Peyer's patch (tissue), 4 donors: ENCODE measurements around the gene HCCS. TPM values are rescaled to one million over a fixed set of nuclear protein-coding genes. Genes with fewer than 3 reads are reported as not detected.

Source experiments
- DNase-seq, 3 donors: peaks; one replicate each; pipeline ENCODE4 v3.0.0-alpha.2; 2017 to 2019
- H3K27ac ChIP-seq, 4 donors: fragments of 200-600 bp; sonication (generic); one replicate each; pipeline ENCODE4 v1.5.1; 2016 to 2019
- H3K27me3 ChIP-seq, 2 donors: fragments of 200-600 bp; sonication (generic); one replicate each; pipeline ENCODE4 v1.5.1; 2019
- H3K36me3 ChIP-seq, 3 donors: fragments of 200-600 bp; sonication (generic); one replicate each; pipeline ENCODE4 v1.5.1; 2016 to 2019
- H3K4me1 ChIP-seq, 4 donors: fragments of 200-600 bp; sonication (generic); one replicate each; pipeline ENCODE4 v1.5.1; 2016 to 2019
- H3K4me3 ChIP-seq, 4 donors: fragments of 200-600 bp; sonication (generic); 1 replicate in 3 of 4; 2 replicates in 1 of 4; pipeline ENCODE4 v1.5.1; 2016 to 2019; ENCODE audit warnings: mild to moderate bottlenecking in 1 of 4
- H3K9me3 ChIP-seq, 4 donors: fragments of 200-600 bp; sonication (generic); one replicate each; pipeline ENCODE4 v1.5.1; 2016 to 2019; ENCODE audit warnings: mild to moderate bottlenecking in 1 of 4
- POLR2A ChIP-seq, 2 donors: fragments of 450-650 bp; IDR thresholded peaks; one replicate each; pipeline ENCODE4 v1.5.1; 2017; ENCODE audit warnings: antibody characterized with exemption in 2 of 2, mild to moderate bottlenecking in 2 of 2, moderate library complexity in 2 of 2
- total RNA-seq, 4 donors: library from RNA; depleted of rRNA; stranded (reverse); fragments of >200 nt; gene quantifications; one replicate each; pipeline ENCODE4 v1.1.0, GENCODE V29; 2016
- TF ChIP-seq, protein P1 (sequence below), 6 experiments: fragments of 450-650 bp in 4 of 6; fragments of 200-600 bp in 2 of 6; sonication (generic) in 1 of 6; IDR thresholded peaks; one replicate each; pipeline ENCODE4 v1.5.1; 2017 to 2019; ENCODE audit warnings: antibody characterized with exemption in 6 of 6, mild to moderate bottlenecking in 3 of 6, moderate library complexity in 1 of 6

The HCCS gene
- total RNA-seq, 4 donors from 2014 or later = 5.8 to 17.0 (median 10.4) TPM

GRCh38 chrX:11124112-11124511, 13.0 kb downstream of the HCCS start:
- peak overlapping the region in 2 of 4 donors; percentile 12 to 28 for H3K27ac ChIP-seq

GRCh38 chrX:11125060-11125459, 13.9 kb downstream of the HCCS start:
- no peak for DNase-seq
- Histone ChIP-seq H3K27me3 (no peaks in the 10 kb centered on the region), H3K27ac (peak overlapping the region in 1 of 4 donors; percentile 28), H3K4me3 (no peak overlapping the region), H3K4me1 (no peaks in the 10 kb centered on the region), H3K9me3 (no peaks in the 10 kb centered on the region), H3K36me3 (no peaks in the 10 kb centered on the region)
- no peak for TF ChIP-seq POLR2A (IDR thresholded peaks at IDR 0.05)
- TF ChIP-seq, protein P1, sequence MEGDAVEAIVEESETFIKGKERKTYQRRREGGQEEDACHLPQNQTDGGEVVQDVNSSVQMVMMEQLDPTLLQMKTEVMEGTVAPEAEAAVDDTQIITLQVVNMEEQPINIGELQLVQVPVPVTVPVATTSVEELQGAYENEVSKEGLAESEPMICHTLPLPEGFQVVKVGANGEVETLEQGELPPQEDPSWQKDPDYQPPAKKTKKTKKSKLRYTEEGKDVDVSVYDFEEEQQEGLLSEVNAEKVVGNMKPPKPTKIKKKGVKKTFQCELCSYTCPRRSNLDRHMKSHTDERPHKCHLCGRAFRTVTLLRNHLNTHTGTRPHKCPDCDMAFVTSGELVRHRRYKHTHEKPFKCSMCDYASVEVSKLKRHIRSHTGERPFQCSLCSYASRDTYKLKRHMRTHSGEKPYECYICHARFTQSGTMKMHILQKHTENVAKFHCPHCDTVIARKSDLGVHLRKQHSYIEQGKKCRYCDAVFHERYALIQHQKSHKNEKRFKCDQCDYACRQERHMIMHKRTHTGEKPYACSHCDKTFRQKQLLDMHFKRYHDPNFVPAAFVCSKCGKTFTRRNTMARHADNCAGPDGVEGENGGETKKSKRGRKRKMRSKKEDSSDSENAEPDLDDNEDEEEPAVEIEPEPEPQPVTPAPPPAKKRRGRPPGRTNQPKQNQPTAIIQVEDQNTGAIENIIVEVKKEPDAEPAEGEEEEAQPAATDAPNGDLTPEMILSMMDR (IDR thresholded peaks at IDR 0.05) = no peak

More at GRCh38 chrX:11124112-11124511, 13.0 kb downstream of the HCCS start:
- H3K4me1 ChIP-seq = no peaks in the 10 kb centered on the region
- H3K9me3 ChIP-seq = no peaks in the 10 kb centered on the region
- no peaks in the 10 kb centered on the region for H3K27me3 ChIP-seq
- no peak for TF ChIP-seq POLR2A (IDR thresholded peaks at IDR 0.05)
- TF ChIP-seq, protein P1 (IDR thresholded peaks at IDR 0.05) = no peak
- H3K4me3 ChIP-seq = no peak overlapping the region
- peaks cover 0 to 6% (median 0%) of the 10 kb centered on the region in 3 donors for H3K36me3 ChIP-seq
- DNase-seq = no peak

DNA sequence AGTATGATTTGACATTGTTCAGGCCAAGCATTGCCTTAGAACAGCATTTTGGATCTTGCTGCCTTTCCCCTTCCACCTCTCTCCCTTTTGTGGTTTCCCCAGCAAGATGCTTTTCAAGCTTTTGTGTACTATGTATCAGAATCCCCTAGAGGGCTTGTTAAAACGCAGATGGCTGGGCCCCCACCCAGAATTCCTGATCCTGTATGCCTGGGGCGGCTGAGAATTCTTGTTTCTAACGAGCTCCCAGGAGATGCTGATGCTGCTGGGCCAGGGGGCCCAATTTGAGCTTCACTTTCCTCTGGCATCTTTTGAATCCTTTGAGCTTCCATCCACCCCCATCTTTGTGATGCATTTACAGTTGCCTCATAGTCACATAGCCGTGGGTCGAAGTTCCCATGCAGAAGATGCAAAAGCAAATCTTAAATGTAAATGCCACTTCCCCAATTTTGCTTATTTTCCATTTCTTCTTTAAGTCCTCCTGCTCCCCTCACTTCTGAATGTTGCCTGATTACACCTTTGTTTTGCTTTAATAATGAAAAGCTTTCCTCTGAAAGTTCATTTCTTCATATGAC, 18.5 kb downstream of the HCCS start:
- Histone ChIP-seq H3K9me3 (no peaks in the 10 kb centered on the region), H3K4me1 (no peaks in the 10 kb centered on the region), H3K27me3 (no peaks in the 10 kb centered on the region), H3K4me3 (no peak overlapping the region), H3K27ac (no peak overlapping the region), H3K36me3 (no peaks in the 10 kb centered on the region)
- no peak for DNase-seq
- no peak for TF ChIP-seq POLR2A (IDR thresholded peaks at IDR 0.05)
- TF ChIP-seq, protein P1 (IDR thresholded peaks at IDR 0.05) = no peak

DNA sequence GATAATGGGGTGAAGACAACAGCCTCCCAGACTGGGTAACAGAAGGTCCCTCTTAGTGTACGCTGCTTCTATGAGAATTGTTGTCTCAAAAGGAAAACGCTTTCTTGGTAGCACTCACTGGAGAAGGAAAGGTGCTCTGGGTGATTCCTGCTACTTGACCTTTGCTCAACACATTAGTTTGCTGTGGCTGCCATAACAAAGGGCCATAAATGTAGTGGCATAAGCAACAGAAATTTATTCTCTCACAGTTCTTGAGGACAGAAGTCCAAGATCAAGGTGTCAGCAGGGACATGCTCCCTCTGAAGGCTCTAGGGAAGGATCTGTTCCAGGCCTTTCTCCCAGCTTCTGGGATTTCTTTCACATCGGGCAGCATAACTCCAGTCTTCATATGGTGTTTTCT, 19.0 kb downstream of the HCCS start:
- Histone ChIP-seq H3K36me3 (no peaks in the 10 kb centered on the region), H3K9me3 (no peaks in the 10 kb centered on the region), H3K27me3 (no peaks in the 10 kb centered on the region), H3K4me3 (no peak overlapping the region), H3K27ac (peak overlapping the region in 1 of 4 donors; percentile 36), H3K4me1 (no peaks in the 10 kb centered on the region)
- peak in 1 of 3 donors; percentile 56 for DNase-seq
- TF ChIP-seq, protein P1 (IDR thresholded peaks at IDR 0.05) = no peak
- TF ChIP-seq POLR2A (IDR thresholded peaks at IDR 0.05) = no peak

DNA sequence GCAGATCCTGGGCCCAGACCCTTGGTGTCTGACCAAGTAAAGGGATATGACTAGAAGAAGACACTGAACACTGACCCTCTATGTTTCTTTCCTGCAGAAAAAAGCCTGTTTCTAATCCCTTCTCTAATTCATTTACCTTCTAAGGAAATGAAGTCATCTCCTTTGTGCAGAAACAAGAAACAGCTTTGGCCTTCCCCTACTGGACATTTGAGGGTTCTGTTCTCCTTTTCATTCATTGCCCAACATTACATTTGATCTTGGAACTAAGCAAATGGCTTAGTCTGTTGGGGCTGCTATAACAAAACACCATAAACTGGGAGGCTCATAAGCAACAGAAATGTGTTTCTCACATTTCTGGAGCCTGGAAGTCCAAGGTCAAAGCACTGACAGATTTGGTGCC, 20.0 kb downstream of the HCCS start:
- H3K4me3 ChIP-seq = no peak overlapping the region
- H3K36me3 ChIP-seq = no peaks in the 10 kb centered on the region

More for the DNA sequence above, 20.0 kb downstream of the HCCS start:
- H3K4me1 ChIP-seq = no peaks in the 10 kb centered on the region
- no peaks in the 10 kb centered on the region for H3K9me3 ChIP-seq
- H3K27ac ChIP-seq = no peak overlapping the region
- TF ChIP-seq, protein P1 (IDR thresholded peaks at IDR 0.05) = no peak
- no peak for TF ChIP-seq POLR2A (IDR thresholded peaks at IDR 0.05)
- H3K27me3 ChIP-seq = no peaks in the 10 kb centered on the region
- DNase-seq = no peak
